ENCODE results near the gene SYNDIG1.

SYNDIG1 gene

GRCh38 chr20:24473435-24474223 is 4.2 kb downstream of the SYNDIG1 start:
- no peak for DNase-seq

GRCh38 chr20:24477831-24478547 is 8.6 kb downstream of the SYNDIG1 start:
- DNase-seq, result no peak

GRCh38 chr20:24478584-24478983 is 9.2 kb downstream of the SYNDIG1 start:
- no peak for DNase-seq

GRCh38 chr20:24479106-24479505 is 9.7 kb downstream of the SYNDIG1 start:
- no peak for DNase-seq

- no peak for DNase-seq
These were observed 10.2 kb downstream of the SYNDIG1 start for GRCh38 chr20:24479595-24479994.

GRCh38 chr20:24480509-24480908 is 11.1 kb downstream of the SYNDIG1 start:
- DNase-seq, result no peak

GRCh38 chr20:24481173-24481572 is 11.7 kb downstream of the SYNDIG1 start:
- no peak for DNase-seq

- no peak for DNase-seq
These were observed 14.1 kb downstream of the SYNDIG1 start for GRCh38 chr20:24483435-24484080.

GRCh38 chr20:24484081-24484450 is 14.6 kb downstream of the SYNDIG1 start:
- no peak for DNase-seq

GRCh38 chr20:24485981-24486380 is 16.6 kb downstream of the SYNDIG1 start:
- DNase-seq, result no peak

GRCh38 chr20:24487240-24487639 is 17.8 kb downstream of the SYNDIG1 start:
- DNase-seq, result no peak

GRCh38 chr20:24487648-24488047 is 18.2 kb downstream of the SYNDIG1 start:
- no peak for DNase-seq

GRCh38 chr20:24488064-24488799 is 18.8 kb downstream of the SYNDIG1 start:
- DNase-seq, result no peak

GRCh38 chr20:24488800-24489175 is 19.4 kb downstream of the SYNDIG1 start:
- DNase-seq, result no peak

- DNase-seq, result no peak
These were observed 19.8 kb downstream of the SYNDIG1 start for GRCh38 chr20:24489193-24489592.

GRCh38 chr20:24489631-24490260 is 20.3 kb downstream of the SYNDIG1 start:
- DNase-seq, result no peak

- no peak for DNase-seq
These were observed 21.2 kb downstream of the SYNDIG1 start for GRCh38 chr20:24490598-24490997.

GRCh38 chr20:24491041-24491756 is 21.8 kb downstream of the SYNDIG1 start:
- no peak for DNase-seq

- DNase-seq, result no peak
These were observed 22.7 kb downstream of the SYNDIG1 start for GRCh38 chr20:24492031-24492607.

- no peak for DNase-seq
These were observed 23.3 kb downstream of the SYNDIG1 start for GRCh38 chr20:24492698-24493097.

- DNase-seq, result no peak
These were observed 23.8 kb downstream of the SYNDIG1 start for GRCh38 chr20:24493181-24493580.

Data from NCI-H1930 (cell line).